ENCODE measurements around the gene HEY2.
"Not testable (repeated sequence)": the region's sequence is repeated elsewhere in the genome, so short reads cannot be mapped to it uniquely, and the experiment has no call there.

HEY2 gene

GRCh38 chr6:125769147-125769783 is 19.8 kb downstream of the HEY2 start:
- no peak for DNase-seq (ENCODE audit: low read depth)
- no peak overlapping the region for H3K4me3 ChIP-seq (ENCODE audit: low read length)
- TF ChIP-seq CTCF (conservative IDR thresholded peaks at IDR 0.05; ENCODE audit: low read depth, low read length): no peak

- TF ChIP-seq CTCF (conservative IDR thresholded peaks at IDR 0.05; ENCODE audit: low read depth, low read length): no peak
- no peak for DNase-seq (ENCODE audit: low read depth)
- H3K4me3 ChIP-seq (ENCODE audit: low read length): no peak overlapping the region
Observed at GRCh38 chr6:125773387-125774341, 24.2 kb downstream of the HEY2 start.

- H3K4me3 ChIP-seq (ENCODE audit: low read length); DNase-seq (ENCODE audit: low read depth): not testable (repeated sequence)
Observed at GRCh38 chr6:125776107-125776826, 26.8 kb downstream of the HEY2 start.

- peak; percentile 69 for DNase-seq (ENCODE audit: low read depth)
- TF ChIP-seq CTCF (conservative IDR thresholded peaks at IDR 0.05; ENCODE audit: low read depth, low read length): no peak
- H3K4me3 ChIP-seq (ENCODE audit: low read length): peak overlapping the region; percentile 92
Observed at GRCh38 chr6:125779924-125780539, 30.6 kb downstream of the HEY2 start.

- no peak for TF ChIP-seq CTCF (conservative IDR thresholded peaks at IDR 0.05; ENCODE audit: low read depth, low read length)
- peak; percentile 26 for DNase-seq (ENCODE audit: low read depth)
- H3K4me3 ChIP-seq (ENCODE audit: low read length): peak overlapping the region; percentile 92
Observed at GRCh38 chr6:125780540-125781313, 31.3 kb downstream of the HEY2 start.

- no peak for DNase-seq (ENCODE audit: low read depth)
- peak overlapping the region; percentile 92 for H3K4me3 ChIP-seq (ENCODE audit: low read length)
- TF ChIP-seq CTCF (conservative IDR thresholded peaks at IDR 0.05; ENCODE audit: low read depth, low read length): peak; percentile 31
Observed at GRCh38 chr6:125781314-125781868, 32.0 kb downstream of the HEY2 start.

Measured in retinal pigment epithelial cell (primary cell).